B cell (primary cell): ENCODE results near the gene CDC42EP2.

Experiments used
- EZH2 ChIP-seq: IDR thresholded peaks from 2 replicates; pipeline ENCODE4 v1.6.1; 2012; ENCODE audit warnings: borderline replicate concordance, low read depth, mild to moderate bottlenecking, moderate library complexity, low read length; ENCODE audit not compliant: insufficient read depth, poor library complexity, severe bottlenecking
- TF ChIP-seq, protein P1 (sequence below): fragments of 200-600 bp; IDR thresholded peaks from one replicate; pipeline ENCODE4 v1.8.0; 2022; ENCODE audit warnings: antibody characterized with exemption, mild to moderate bottlenecking

- TF ChIP-seq, protein P1, sequence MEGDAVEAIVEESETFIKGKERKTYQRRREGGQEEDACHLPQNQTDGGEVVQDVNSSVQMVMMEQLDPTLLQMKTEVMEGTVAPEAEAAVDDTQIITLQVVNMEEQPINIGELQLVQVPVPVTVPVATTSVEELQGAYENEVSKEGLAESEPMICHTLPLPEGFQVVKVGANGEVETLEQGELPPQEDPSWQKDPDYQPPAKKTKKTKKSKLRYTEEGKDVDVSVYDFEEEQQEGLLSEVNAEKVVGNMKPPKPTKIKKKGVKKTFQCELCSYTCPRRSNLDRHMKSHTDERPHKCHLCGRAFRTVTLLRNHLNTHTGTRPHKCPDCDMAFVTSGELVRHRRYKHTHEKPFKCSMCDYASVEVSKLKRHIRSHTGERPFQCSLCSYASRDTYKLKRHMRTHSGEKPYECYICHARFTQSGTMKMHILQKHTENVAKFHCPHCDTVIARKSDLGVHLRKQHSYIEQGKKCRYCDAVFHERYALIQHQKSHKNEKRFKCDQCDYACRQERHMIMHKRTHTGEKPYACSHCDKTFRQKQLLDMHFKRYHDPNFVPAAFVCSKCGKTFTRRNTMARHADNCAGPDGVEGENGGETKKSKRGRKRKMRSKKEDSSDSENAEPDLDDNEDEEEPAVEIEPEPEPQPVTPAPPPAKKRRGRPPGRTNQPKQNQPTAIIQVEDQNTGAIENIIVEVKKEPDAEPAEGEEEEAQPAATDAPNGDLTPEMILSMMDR = no peak
- no peak for TF ChIP-seq EZH2
Observed at GRCh38 chr11:65278356-65278755, 36.3 kb upstream of the CDC42EP2 start.
